ENCODE data around the gene RNF111.

Gene RNF111
- 27.4 to 40.0 reads per million in 2 experiments for total RNA-seq

- peak; percentile 85 for DNase-seq (ENCODE audit: low read depth)
These were observed at the start of gene RNF111 for GRCh38 chr15:58987491-58988005. TSS of gene RNF111 (plus strand) at chr15:58987663. CDS start at chr15:59030823, 43,160 bp downstream.

- no peak for DNase-seq (ENCODE audit: low read depth)
These were observed 40.3 kb upstream of the RNF111 start for GRCh38 chr15:58947179-58947578.

GRCh38 chr15:58951388-58952007 is 36.0 kb upstream of the RNF111 start:
- no peak for DNase-seq (ENCODE audit: low read depth)

DNA sequence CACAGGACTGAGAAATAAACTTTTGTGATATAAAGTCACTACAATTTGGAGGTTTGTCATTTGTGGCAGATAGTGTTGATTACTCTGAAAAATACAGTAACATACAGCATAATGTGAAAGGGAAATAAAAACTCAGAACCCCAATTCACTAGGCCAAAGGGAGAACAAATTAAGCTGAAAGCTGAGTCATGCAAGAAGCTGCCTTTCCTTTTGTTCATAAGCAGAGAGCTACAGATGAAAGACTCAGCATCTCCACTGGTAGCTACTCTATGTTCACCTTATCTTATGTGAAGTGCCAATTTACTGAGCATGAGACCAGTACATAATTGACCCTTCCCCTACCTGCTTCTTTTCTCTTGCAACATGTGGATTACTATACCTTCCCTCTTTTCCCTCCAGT is 34.7 kb upstream of the RNF111 start:
- DNase-seq (ENCODE audit: low read depth): no peak

DNA sequence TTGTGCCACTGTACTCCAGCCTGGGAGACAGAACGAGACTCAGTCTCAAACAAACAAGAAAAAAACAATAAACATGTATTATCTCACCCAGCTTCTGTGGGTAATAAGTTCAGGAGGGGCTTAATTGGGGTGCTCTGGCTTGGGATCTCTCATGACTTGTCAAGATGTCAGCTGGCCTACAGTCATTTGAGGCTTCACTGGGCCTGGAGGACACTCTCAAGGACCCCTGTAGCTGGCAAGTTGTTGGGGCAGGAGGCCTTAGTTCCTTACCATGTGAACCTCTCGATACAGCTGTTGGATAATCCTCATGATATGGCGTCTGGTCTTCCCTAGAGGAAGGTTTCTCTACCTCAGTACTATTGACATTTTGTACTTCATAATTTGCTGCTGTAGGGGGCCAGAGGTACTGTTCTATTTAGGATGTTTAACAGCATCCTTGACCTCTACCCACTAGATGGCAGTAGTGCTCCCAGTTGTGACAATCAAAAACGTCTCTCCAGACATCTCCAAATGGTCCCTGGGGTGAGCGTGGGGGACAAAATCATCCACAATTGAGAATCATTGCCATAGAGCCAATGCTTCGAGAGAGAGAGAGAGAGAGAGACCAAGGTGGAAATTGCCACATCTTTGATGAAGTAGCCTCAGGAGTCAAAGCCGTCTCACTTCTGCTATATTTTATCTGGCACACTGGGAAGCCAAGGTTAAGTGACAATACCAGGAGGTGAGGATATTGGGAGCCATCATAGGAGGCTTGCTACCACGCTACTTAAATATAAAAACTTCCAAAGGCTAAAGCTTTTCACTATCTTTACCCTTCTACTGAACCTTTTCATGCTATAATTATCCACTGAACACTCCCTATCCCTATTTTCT is 30.1 kb upstream of the RNF111 start:
- peak; percentile 40 for DNase-seq (ENCODE audit: low read depth)

GRCh38 chr15:58958811-58959210 is 28.7 kb upstream of the RNF111 start:
- no peak for DNase-seq (ENCODE audit: low read depth)

DNA sequence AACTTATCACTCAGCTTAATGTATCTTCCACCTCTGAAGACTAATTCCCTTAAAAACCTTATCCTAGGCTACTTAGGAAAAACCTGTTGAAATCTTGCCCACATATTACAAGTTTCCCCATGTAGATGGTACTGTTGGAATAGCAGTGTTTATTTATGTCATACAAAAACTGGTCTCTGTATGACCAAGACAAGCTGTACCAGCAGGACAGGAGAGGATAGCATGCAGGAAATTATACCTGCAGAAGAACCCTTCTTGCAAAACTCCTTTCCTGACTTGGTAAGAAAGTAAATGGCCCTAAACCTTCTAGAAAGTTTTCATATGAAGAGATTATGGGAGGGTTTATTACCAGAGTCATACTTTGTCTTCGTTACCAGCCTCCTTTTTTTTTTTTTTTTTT is 25.3 kb upstream of the RNF111 start:
- no peak for DNase-seq (ENCODE audit: low read depth)

GRCh38 chr15:58962662-58963565 is 24.5 kb upstream of the RNF111 start:
- DNase-seq (ENCODE audit: low read depth): no peak

GRCh38 chr15:58966698-58967097 is 20.8 kb upstream of the RNF111 start:
- DNase-seq (ENCODE audit: low read depth): no peak

DNA sequence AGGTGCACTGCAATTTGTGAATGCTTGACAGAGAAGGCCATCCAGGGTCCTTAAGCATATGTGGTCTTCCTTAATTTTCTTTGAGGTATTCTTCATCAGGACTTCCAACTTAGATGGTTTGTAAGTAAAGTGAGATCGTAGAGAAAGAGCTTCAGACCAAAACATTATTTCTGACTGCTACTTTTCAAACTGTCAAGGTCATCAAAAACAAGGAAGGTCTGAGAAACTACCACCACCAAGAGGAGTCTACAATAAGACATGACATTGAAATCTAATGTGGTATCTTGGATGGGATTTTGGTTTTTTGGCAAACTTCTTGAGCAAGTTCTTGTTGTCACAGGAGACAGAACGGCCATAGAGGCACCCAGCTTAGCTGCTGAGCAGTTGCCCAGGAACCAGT is 20.0 kb upstream of the RNF111 start:
- DNase-seq (ENCODE audit: low read depth): no peak

GRCh38 chr15:58977887-58978286 is 9.6 kb upstream of the RNF111 start:
- DNase-seq (ENCODE audit: low read depth): no peak

GRCh38 chr15:58980351-58980939 is 7.0 kb upstream of the RNF111 start:
- no peak for DNase-seq (ENCODE audit: low read depth)

DNA sequence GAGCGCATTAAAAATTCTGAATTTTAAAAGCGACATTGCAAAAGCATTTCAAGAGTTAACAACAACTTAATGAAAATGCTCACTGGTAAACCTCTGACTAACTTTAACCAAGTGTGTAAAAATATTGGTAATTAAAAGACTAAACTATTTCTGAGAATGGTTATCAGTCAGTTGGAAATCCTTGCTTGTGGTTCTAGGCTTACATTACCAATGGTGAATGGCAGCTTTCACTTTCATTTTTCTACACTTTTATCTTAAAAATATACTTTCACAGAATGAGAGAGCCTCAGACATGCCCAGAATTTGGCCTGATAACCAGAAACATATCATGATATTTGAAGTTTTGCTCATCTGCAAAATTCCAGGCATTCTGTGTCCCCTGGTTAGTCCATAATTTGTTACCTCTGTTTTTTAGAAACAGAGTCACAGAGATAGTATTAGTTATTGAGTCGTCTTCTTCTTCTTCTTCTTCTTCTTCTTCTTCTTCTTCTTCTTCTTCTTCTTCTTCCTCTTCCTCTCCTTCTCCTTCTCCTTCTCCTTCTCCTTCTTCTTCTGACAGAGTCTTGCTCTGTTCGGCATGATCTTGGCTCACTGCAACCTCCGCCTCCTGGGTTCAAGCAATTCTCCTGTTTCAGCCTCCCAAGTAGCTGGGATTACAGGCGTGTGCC is 5.5 kb upstream of the RNF111 start:
- no peak for DNase-seq (ENCODE audit: low read depth)

DNA sequence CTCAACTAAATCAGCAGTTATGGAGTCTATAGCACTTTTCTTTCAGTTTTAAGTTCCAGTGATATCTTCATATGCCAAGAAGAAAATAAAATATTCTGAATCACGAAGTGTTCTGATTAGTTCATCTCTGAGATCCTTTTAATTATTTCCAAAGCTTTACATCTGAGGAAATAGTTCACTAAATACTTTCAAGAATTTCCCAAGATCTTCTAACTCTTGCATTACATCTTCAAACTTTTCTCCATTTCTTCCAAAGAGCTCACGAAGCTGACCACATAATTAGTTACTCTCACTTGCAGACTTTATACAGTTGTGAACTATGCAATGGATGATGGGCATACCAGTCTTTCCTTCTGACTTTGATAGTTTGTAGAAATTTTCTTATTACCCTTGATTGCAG is 4.2 kb upstream of the RNF111 start:
- no peak for DNase-seq (ENCODE audit: low read depth)

DNA sequence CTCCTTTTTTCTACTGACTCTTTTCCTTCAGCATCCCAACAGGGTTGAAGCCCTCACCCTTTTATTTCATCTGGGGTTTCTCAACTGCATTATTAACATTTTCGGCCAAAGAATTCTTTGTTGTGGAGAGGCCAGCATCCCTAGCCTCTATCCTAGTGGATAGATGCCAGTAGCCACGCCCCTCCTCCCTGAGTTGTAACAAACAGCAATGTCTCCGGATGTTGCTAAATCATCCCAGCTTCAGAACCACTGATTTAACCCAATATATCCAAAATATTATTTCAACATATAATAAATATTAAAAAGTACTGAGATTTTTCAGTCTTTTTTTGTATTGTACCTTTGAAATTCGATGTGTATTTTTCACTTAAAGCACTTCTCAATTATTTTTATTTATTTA is 2.0 kb upstream of the RNF111 start:
- DNase-seq (ENCODE audit: low read depth): no peak

- DNase-seq (ENCODE audit: low read depth): no peak
These were observed 427 bp upstream of the RNF111 start for GRCh38 chr15:58987036-58987435.

DNA sequence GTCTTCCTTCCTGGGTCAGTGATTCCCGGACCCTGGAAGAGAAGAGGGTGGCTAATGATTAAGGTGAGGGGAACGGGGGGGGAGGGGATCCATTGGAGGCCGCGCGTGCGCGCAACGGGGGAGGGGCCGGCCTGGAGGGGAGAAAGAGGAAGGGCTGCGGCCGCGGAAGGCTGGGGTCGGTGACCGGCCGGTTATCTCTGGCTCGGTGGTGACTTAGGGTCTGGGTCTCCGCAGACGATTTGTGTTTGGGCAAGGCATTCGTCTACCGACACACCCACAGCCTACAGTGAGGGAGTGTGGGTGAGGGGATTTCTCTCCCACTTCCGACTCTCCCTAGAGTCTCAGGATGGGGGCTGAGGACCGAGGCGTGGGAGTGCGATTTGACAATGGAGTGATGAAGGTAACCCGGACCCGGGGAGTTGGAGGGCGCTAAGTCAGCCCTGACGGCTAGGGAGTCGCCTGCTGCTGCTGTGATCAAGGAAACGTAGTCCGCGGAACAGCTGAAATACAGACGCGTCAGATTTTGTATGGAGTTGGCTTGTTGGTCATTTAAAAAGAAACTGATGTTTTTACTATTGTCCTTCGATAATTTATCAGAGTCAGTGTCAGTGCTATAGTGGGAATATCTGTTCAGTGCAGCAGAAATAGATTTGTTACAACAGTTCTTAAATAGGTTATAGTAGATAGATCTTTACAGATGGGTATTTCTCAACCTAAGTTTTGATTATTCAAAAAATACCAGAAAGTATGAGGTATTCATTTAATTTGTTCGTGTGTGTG is 733 bp downstream of the RNF111 start:
- DNase-seq (ENCODE audit: low read depth): peak; percentile 37

DNA sequence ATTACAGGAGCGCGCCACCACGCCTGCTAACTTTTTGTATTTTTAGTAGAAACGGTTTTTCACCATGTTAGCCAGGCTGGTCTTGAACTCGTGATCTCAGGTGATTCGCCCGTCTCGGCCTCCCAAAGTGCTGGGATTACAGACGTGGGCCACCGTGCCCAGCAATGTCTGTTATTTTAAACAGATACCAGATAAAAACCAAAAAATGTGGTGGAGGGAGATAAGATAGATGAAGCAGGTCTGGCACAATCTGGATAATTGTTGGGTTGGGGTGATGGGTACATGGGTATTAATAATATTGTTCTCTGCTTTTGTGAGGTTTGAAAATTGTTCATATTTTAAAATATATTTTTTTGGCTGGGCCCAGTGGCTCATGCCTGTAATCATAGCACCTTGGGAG is 4.7 kb downstream of the RNF111 start:
- DNase-seq (ENCODE audit: low read depth): no peak

DNA sequence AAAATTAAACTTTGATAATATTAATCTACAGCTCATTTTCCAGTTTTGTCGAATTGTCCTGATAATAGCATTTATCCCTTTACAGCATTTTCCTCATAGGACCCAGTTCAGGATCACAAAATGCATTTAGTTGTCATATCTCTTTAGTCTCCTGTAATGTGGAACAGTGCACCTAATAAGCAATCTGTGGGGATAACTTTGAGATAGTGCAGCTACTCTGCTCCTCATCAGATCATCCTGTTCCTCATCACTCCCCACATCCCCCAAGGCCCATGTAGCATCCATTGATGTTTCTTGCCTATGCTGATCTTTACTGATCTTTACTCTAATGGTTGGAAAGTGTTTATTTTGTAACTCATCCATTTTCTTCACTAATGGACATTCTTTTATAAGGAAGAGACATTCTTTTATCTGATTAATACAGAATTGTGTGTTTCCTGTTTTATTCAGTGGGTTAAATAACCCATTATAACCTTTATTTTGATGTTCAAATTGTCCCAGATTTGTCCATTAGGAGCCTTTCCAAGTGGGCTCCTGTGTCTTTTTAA is 7.5 kb downstream of the RNF111 start:
- no peak for DNase-seq (ENCODE audit: low read depth)

DNA sequence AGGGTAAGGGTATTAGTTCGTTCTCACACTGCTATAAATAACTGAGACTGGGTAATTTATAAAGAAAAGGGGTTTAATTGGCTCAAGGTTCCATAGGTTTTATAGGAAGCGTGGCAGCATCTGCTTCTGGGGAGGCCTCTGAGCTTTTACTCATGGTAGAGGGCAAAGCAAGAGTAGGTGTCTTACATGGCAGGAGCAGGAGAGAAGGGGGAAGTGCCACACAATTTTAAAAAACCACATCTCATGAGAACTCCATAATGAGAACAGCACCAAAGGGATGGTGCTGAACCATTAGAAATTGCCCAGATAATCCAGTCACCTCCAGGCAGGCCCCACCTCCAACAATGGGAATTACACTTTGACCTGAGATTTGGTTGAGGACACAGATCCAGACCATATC is 12.2 kb downstream of the RNF111 start:
- DNase-seq (ENCODE audit: low read depth): no peak

Data from T follicular helper cell (primary cell).